SK-N-SH treated with all-trans-retinoic acid at 6 μM for 48 hours (cell line): ENCODE results near the gene FREY1.

Experiments used
- ATAC-seq: fragments of 200-7000 bp; cut with Tn5 transposase; 3 replicates; pipeline ENCODE4 v1.9.1; 2020; ENCODE audit warnings: mild to moderate bottlenecking, moderate library complexity
- ARNTL ChIP-seq: fragments of 450-650 bp; formaldehyde crosslinking; IDR thresholded peaks from 2 replicates; pipeline ENCODE4 v1.5.0; 2020; ENCODE audit warnings: low read depth, mild to moderate bottlenecking, moderate library complexity, borderline replicate concordance
- CSDC2 ChIP-seq: fragments of 250-450 bp; sonication (Bioruptor Pico); IDR thresholded peaks from 2 replicates; pipeline ENCODE4 v1.5.0; 2020; ENCODE audit warnings: mild to moderate bottlenecking, moderate library complexity
- PPARA ChIP-seq: fragments of 250-450 bp; sonication (Bioruptor Pico); IDR thresholded peaks from 2 replicates; pipeline ENCODE4 v1.5.0; 2020; ENCODE audit warnings: mild to moderate bottlenecking, borderline replicate concordance
- ZC3H10 ChIP-seq: fragments of 250-450 bp; sonication (Bioruptor Pico); IDR thresholded peaks from 2 replicates; pipeline ENCODE4 v1.5.1; 2021; ENCODE audit warnings: mild to moderate bottlenecking, moderate library complexity
- ZFP3 ChIP-seq: fragments of 250-450 bp; sonication (Bioruptor Pico); IDR thresholded peaks from 2 replicates; pipeline ENCODE4 v1.5.0; 2020; ENCODE audit warnings: mild to moderate bottlenecking, moderate library complexity
- ZFP30 ChIP-seq: fragments of 450-650 bp; formaldehyde crosslinking; IDR thresholded peaks from 2 replicates; pipeline ENCODE4 v1.5.0; 2022; ENCODE audit warnings: mild to moderate bottlenecking, moderate library complexity
- TF ChIP-seq, protein P1 (sequence below): fragments of 250-450 bp; sonication (Bioruptor Pico); IDR thresholded peaks from 2 replicates; pipeline ENCODE4 v1.5.0; 2020; ENCODE audit warnings: mild to moderate bottlenecking, moderate library complexity
- TF ChIP-seq, protein P2 (sequence below): fragments of 250-450 bp; sonication (Bioruptor Pico); IDR thresholded peaks from 2 replicates; pipeline ENCODE4 v1.8.0; 2021; ENCODE audit warnings: low read depth, mild to moderate bottlenecking, moderate library complexity, borderline replicate concordance
- TF ChIP-seq, protein P3 (sequence below): fragments of 250-450 bp; sonication (Bioruptor Pico); IDR thresholded peaks from 2 replicates; pipeline ENCODE4 v1.5.1; 2020; ENCODE audit warnings: low read depth, mild to moderate bottlenecking, moderate library complexity

The FREY1 gene

DNA sequence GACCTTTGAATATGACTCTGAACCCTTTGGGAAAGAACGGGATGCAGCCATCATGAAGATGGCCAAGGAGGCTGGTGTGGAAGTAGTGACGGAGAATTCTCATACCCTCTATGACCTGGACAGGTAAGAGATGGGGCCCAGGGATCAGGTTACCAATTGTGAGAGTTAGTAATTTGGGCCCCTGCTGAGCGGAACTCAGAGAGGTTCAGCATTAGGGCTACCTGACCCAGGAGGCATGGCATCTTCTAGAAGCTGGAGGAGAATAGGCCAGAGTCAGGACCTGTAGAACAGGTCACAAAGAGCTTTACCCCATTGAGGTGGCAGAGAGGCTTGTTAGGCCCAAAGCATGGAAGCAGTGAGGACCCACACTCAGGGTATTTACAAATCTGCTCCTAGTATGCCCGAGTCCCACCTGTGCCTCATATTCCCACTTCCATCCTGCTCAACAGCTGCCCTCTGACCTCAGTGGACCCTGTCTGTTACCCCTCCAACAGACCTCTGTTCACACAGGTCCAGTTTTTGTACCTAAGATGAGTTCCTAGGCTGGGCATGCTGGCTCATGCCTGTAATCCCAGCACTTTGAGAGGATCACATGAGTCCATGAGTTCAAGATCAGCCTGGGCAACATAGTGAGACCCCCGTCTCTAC is 48.2 kb downstream of the FREY1 start:
- ATAC-seq: no peak
- TF ChIP-seq ZFP30 (CRISPR knock-in tag): no peak
- no peak for TF ChIP-seq ARNTL

DNA sequence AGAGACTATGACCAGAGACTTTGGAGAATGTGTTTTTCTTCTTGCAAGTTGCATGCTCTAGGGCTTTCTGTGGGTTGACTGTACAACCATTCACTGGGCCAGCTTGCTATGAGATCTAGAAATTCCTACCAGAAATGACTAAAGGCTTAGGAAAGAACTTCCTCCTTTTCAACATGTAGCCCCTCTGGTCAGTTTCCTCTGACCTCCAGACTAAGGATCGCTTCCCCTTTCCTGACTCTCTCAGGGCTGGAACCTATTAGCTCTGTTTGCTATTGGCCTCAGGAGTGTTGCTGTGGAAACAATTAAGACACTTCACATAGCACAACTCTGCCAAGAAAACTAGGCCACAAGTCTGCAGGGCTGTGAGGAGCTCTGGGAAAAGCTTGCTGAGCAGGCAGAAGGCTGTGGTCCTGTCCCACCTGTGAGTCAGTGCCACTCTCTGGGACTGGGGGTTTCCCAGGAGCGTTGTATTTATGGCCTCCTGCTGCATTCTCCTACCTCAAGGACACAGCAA is 49.1 kb downstream of the FREY1 start:
- no peak for TF ChIP-seq ZFP3 (CRISPR knock-in tag)
- no peak for TF ChIP-seq ZFP30 (CRISPR knock-in tag)
- no peak for TF ChIP-seq ZC3H10 (CRISPR knock-in tag)
- TF ChIP-seq, protein P1, sequence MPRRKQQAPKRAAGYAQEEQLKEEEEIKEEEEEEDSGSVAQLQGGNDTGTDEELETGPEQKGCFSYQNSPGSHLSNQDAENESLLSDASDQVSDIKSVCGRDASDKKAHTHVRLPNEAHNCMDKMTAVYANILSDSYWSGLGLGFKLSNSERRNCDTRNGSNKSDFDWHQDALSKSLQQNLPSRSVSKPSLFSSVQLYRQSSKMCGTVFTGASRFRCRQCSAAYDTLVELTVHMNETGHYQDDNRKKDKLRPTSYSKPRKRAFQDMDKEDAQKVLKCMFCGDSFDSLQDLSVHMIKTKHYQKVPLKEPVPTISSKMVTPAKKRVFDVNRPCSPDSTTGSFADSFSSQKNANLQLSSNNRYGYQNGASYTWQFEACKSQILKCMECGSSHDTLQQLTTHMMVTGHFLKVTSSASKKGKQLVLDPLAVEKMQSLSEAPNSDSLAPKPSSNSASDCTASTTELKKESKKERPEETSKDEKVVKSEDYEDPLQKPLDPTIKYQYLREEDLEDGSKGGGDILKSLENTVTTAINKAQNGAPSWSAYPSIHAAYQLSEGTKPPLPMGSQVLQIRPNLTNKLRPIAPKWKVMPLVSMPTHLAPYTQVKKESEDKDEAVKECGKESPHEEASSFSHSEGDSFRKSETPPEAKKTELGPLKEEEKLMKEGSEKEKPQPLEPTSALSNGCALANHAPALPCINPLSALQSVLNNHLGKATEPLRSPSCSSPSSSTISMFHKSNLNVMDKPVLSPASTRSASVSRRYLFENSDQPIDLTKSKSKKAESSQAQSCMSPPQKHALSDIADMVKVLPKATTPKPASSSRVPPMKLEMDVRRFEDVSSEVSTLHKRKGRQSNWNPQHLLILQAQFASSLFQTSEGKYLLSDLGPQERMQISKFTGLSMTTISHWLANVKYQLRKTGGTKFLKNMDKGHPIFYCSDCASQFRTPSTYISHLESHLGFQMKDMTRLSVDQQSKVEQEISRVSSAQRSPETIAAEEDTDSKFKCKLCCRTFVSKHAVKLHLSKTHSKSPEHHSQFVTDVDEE (CRISPR knock-in tag): no peak
- TF ChIP-seq PPARA (CRISPR knock-in tag): no peak
- TF ChIP-seq, protein P2, sequence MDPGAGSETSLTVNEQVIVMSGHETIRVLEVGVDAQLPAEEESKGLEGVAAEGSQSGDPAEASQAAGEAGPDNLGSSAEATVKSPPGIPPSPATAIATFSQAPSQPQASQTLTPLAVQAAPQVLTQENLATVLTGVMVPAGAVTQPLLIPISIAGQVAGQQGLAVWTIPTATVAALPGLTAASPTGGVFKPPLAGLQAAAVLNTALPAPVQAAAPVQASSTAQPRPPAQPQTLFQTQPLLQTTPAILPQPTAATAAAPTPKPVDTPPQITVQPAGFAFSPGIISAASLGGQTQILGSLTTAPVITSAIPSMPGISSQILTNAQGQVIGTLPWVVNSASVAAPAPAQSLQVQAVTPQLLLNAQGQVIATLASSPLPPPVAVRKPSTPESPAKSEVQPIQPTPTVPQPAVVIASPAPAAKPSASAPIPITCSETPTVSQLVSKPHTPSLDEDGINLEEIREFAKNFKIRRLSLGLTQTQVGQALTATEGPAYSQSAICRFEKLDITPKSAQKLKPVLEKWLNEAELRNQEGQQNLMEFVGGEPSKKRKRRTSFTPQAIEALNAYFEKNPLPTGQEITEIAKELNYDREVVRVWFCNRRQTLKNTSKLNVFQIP: no peak
- TF ChIP-seq, protein P3, sequence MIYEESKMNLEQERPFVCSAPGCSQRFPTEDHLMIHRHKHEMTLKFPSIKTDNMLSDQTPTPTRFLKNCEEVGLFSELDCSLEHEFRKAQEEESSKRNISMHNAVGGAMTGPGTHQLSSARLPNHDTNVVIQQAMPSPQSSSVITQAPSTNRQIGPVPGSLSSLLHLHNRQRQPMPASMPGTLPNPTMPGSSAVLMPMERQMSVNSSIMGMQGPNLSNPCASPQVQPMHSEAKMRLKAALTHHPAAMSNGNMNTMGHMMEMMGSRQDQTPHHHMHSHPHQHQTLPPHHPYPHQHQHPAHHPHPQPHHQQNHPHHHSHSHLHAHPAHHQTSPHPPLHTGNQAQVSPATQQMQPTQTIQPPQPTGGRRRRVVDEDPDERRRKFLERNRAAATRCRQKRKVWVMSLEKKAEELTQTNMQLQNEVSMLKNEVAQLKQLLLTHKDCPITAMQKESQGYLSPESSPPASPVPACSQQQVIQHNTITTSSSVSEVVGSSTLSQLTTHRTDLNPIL (CRISPR knock-in tag): no peak
- TF ChIP-seq CSDC2 (CRISPR knock-in tag): no peak

More for the DNA sequence above, 49.1 kb downstream of the FREY1 start:
- peak; percentile 89 for ATAC-seq
